ENCODE data around the gene FGD3.

The FGD3 gene

GRCh38 chr9:92954886-92955285 is 7.6 kb downstream of the FGD3 start:
- DNase-seq: no peak

GRCh38 chr9:92960561-92961290 is 13.4 kb downstream of the FGD3 start:
- DNase-seq: no peak

GRCh38 chr9:92961627-92962302 is 14.4 kb downstream of the FGD3 start:
- DNase-seq: no peak

GRCh38 chr9:92962303-92962649 is 15.0 kb downstream of the FGD3 start:
- no peak for DNase-seq

GRCh38 chr9:92962846-92963245 is 15.5 kb downstream of the FGD3 start:
- no peak for DNase-seq

DNA sequence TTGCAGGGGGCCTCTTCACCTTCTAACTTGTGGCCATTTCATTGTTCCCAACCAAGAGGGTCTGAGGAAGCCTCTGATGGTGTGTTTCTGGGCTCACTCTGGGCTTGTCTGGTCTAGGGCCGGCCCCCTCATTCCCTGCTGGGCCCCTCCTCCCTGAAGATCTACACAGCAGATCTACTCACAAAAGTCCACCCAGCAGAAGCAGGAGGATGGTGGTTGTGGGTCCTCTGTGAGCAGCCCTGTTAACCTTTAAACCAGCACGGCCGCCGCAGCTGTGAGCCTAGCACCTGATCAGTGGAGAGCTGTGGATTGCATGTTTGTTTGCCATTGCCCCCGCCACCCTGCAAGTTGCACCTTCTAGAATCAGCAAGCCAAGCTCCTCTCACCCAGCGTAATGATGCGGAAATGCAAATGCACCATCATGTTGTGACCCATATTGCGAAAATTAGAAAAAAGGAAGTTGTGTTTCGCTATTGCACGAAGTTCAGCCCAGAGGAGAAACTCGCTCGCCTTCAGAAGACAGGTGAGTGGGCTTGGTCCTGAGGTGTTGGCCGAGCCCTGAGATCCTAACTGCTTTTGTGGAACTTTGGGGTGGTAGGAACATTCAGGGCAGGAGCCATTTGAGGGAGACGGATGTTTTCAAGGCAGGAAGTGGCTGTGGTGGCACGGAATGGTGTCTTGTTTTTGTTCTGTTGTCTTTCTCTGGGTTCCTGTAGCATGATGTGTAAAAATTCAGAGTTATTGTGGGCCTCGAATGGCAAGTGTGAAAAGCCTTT is 16.7 kb downstream of the FGD3 start:
- DNase-seq: peak; percentile 70

DNA sequence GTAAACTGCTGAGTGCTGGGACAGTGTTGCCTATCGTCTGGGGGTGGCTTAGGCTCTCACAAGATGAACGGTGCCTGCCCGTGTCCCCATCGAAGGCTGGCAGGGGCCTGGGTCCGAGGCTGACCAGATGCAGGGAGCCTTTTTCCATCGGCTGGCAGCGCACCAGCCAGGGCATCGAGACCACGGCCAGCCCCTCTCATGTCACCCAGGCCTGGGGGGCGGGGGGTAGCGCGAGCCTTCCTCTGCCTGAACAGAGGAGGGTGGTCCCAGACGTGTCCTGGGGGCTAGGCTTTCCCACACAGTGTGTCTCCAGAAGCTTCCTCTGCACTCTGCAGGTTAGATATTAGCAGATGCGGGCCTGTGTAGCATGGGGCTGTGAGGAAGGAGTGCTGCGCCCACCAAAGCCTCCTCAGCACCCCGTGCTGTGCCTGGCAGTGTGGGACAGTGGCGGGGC is 17.3 kb downstream of the FGD3 start:
- no peak for DNase-seq

DNA sequence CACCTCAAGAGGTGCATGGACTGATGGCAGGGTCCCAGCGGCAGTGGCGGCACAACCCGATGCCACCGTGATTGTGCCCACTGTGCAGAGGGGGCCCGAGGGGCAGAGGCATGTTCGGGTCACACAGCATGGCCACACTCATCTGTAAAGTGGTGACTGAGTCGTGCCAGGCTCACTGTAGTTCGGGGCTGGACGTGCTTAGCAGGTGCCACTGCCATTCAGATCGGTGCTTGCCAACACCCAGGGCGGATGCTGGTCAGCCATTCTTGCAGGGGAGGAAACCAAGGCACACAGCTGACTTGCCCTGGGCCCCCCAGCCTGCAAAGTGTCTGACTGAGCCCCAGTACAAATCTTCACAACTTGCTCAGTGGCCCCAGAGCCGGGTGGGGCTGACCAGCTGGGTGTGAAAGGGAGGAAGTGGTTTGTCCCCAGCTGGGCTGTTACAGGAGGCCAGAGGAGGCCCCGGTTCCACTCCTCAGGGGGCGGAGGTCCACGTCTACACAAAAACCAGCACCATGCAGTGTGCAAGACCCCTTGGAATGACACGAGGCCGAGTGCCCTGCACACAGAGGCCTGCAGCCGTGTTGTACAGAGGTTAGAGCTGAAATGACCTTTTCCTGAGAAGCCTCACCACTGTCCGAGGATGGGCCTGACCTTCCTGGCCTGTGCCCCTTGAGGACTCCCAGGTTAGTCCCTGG is 17.9 kb downstream of the FGD3 start:
- DNase-seq: peak; percentile 31

DNA sequence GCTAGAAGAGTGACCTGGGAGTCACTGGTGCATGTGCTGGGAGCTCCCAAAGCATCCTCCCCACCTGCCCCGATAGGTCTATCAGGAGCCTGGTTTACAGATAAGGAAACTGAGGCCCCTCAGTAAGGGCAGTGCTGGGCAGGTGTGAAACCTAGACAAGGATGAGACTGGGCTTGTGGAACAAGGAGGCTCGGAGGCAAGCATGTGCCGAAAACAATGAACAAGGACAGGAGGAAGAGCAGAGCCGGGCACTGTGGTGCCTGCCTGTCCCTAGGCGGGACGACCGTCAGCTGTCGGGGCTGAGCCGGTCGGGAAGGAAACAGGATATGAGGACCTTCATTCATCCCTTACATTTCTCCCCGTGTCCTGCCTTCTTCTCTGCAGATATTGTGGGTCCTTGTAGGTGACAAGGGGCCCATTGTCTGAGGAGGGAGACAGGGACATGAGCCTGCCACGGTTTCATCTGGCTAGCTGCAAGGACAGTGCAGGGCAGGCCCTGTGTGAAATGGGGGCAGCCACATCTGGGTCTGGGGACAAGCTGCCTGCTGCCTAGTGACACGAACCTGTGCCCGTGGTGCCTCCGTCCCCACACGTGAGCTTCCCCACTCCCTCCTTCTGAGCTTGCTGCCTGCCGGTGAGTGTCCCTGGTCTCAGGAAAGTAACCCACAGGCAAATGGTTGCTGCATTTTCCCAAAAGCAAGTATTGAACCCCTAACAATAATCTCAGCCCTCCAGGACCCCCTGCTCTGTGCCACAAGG is 18.6 kb downstream of the FGD3 start:
- no peak for DNase-seq

DNA sequence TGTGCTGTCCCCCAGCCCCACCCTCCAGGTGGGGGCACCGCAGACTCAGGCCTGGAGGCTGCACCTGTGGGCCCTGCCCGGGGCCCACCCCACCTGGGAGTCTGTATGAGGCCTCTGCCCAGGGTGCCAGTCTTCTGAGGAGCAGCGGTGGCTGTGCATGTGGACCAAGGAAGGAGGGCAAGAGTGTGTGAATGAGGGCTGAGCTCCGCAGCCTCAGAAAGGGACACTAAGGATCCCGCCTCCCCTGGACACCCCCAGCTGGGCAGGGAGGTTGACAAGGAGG is 19.1 kb downstream of the FGD3 start:
- no peak for DNase-seq

GRCh38 chr9:92968081-92968480 is 20.8 kb downstream of the FGD3 start:
- DNase-seq: no peak

GRCh38 chr9:92969516-92970466 is 22.5 kb downstream of the FGD3 start:
- DNase-seq: no peak

DNA sequence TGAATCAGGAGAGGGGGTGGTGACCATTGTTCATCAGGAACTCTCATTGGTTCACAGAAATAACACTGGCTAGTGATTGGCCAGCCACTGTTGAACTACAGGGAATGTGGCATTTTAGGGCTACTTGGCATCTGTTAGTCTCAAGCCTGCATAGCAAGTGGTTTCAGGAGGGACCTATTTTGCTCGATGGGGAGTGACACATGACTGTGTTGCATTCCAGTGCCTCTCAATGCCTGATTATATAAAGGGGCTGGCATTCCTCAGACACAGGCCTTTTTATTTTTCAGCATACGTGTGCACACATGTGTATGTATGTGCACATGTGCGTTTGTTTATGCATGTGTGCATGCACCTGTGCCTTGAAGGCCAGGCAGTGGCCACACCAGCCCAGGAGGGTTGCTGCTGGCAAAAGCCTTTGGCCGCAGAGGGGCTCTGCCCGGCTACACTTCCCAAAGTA is 23.2 kb downstream of the FGD3 start:
- DNase-seq: no peak

GRCh38 chr9:92971121-92971520 is 23.8 kb downstream of the FGD3 start:
- DNase-seq: no peak

DNA sequence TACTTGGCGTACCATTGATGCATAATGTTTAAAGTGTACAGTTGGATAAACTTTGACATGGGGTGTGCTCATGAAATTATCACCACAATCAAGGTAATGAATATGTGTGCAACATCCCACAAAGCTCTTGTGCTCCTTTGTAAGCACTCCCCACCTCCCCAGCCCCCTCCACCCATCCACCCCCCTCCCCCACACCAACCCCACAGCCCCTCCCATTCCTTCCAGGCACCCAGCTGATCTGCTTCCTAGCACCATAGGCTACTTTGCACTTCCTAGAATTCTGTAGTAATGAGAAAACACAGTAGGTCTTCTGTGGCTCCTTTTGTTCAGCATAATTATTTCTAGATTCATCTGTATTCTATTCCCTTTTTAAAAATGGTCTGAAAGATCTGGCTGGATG is 24.5 kb downstream of the FGD3 start:
- no peak for DNase-seq

DNA sequence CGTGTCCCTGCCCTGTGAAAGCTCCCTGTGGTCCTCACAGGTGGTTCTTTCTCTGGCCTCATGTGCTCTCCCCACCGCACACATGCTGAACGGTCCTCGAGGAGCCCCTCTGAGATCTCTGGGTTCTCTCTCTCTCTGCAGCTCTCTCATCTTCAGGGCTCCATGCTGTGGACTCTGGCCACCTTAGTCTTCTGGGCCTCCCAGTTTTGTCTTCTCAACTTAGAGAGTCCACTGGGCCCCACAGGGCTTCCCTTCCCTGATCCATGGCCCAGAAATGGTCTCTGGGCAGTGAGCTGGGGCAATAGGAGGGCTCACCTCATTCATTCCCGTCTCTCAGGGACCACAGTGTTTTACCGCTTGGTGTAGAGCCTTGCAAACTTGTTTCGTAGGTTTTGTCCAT is 26.4 kb downstream of the FGD3 start:
- no peak for DNase-seq

GRCh38 chr9:92974161-92974661 is 26.9 kb downstream of the FGD3 start:
- no peak for DNase-seq

GRCh38 chr9:92974761-92975755 is 27.7 kb downstream of the FGD3 start:
- no peak for DNase-seq

DNA sequence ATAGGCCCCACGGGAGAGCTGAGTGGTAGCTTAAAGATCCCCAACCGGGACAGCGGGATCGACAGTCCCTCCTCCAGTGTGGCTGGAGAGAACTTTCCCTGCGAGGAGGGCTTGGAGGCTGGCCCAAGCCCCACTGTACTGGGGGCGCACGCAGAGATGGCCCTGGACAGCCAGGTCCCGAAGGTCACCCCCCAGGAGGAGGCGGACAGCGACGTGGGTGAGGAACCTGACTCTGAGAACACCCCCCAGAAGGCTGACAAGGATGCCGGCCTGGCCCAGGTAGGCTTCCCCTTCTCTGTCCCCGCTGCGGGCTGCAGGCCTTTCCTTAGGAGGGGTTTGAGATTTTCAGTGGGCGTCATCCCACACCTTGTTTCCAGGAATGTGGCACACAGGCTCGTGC is 29.1 kb downstream of the FGD3 start:
- DNase-seq: no peak

DNA sequence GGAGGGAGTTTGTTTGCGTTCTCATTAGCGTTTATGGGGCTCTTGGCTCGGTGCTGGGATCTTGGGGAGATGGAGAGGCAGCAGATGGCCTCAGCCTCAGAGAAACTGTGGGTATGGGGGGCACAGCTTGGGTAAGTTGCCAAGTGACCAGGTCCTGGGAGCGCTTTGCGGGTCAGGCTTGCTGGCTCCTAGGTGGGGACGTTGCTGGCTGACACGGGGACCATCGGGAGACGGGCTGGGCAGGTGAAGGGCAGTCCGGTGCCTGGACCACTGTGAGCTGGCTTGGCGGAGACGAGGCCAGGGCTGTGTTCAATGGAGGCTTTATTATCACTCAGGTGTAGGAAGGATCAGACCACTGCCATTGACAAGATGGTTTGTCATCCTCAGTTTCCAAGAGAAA is 30.0 kb downstream of the FGD3 start:
- DNase-seq: no peak

All from activated CD4-positive, alpha-beta T cell treated with anti-CD3 and anti-CD28 coated beads, Interleukin-2, amount 50 U/mL, for 1 hour (primary cell).